Hepatocyte (in vitro differentiated cells): ENCODE results near the gene SPATA20.

Experiments
- EZH2 ChIP-seq: fragments of 200-600 bp; sonication (generic); IDR thresholded peaks from 2 replicates; pipeline ENCODE4 v1.6.1; 2016; ENCODE audit warnings: antibody characterized with exemption, mild to moderate bottlenecking, borderline replicate concordance
- EZH2phosphoT487 ChIP-seq: fragments of 200-600 bp; sonication (generic); IDR thresholded peaks from one replicate; pipeline ENCODE4 v1.6.1; 2018; ENCODE audit warnings: antibody characterized with exemption, mild to moderate bottlenecking, low read depth, moderate library complexity; ENCODE audit not compliant: unreplicated experiment, severe bottlenecking
- TF ChIP-seq, protein P1 (sequence below): fragments of 200-600 bp; sonication (generic); IDR thresholded peaks from 2 replicates; pipeline ENCODE4 v1.5.1; 2016; ENCODE audit warnings: antibody characterized with exemption, mild to moderate bottlenecking; ENCODE audit not compliant: poor library complexity

DNA sequence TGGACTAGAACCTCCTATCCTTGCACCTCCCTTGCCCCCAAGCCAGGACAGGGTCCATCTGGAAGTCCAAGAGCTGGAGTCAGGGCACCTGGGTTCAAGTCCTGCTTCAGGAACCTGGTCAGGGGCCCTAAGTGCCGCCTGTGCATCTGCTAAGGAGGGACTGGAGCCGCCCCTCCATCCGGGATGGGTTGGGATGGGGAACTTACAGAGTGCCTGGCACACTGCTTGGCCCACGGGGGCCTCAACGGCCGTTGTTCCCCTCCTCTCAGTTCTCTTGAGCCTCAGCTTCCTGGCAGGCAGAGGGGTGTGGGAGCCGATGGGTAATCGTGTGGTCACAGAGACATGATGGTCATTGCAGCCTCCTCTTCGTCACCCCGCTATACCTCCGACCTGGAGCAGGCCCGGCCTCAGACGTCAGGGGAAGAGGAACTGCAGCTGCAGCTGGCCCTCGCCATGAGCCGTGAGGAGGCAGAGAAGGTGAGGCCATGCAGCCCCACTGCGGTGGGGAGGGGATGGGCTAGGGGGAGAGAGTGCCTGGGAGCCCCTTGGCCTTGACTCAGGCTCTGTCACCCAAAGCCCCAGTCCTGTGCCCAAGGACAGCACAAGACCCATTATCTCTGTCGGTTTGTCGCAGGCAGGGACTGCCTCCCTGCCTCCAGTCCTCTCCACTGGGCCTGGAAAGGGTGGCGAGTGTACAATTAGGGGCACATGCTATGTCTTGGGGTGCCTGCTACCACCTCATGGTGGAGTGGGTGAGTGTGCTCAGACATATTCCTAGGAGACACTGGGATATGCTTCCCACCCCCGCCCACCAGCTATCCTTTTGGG is 9.0 kb upstream of the SPATA20 start:
- TF ChIP-seq, protein P1, sequence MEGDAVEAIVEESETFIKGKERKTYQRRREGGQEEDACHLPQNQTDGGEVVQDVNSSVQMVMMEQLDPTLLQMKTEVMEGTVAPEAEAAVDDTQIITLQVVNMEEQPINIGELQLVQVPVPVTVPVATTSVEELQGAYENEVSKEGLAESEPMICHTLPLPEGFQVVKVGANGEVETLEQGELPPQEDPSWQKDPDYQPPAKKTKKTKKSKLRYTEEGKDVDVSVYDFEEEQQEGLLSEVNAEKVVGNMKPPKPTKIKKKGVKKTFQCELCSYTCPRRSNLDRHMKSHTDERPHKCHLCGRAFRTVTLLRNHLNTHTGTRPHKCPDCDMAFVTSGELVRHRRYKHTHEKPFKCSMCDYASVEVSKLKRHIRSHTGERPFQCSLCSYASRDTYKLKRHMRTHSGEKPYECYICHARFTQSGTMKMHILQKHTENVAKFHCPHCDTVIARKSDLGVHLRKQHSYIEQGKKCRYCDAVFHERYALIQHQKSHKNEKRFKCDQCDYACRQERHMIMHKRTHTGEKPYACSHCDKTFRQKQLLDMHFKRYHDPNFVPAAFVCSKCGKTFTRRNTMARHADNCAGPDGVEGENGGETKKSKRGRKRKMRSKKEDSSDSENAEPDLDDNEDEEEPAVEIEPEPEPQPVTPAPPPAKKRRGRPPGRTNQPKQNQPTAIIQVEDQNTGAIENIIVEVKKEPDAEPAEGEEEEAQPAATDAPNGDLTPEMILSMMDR = no peak
- TF ChIP-seq EZH2 = no peak
- TF ChIP-seq EZH2phosphoT487 = no peak
